Activated T-cell treated with anti-CD3 and anti-CD28 coated beads, Interleukin-2, amount 50 U/mL, for 72 hours (primary cell): ENCODE results near the gene IFT20. TPM values are rescaled to one million over a fixed set of nuclear protein-coding genes. Genes with fewer than 3 reads are reported as not detected.

Experiments
- ATAC-seq, 2 donors: fragments of 150-1000 bp; cut with Tn5 transposase; replicated peaks in 1 of 2; 2 replicates each; pipeline ENCODE4 v1.10.0; 2021; ENCODE audit warnings: moderate library complexity in 2 of 2, mild to moderate bottlenecking in 1 of 2
- DNase-seq, 2 donors: peaks; one replicate each; pipeline ENCODE4 v3.0.0; 2021 to 2022; ENCODE audit warnings: mixed read lengths in 1 of 2
- H3K27ac Mint-ChIP-seq: one replicate; pipeline ENCODE4 v1.8.0; 2022; ENCODE audit warnings: mild to moderate bottlenecking, moderate library complexity, mixed read lengths
- H3K27me3 Mint-ChIP-seq: one replicate; pipeline ENCODE4 v1.8.0; 2022; ENCODE audit warnings: low read depth, mixed read lengths
- H3K36me3 Mint-ChIP-seq, 2 donors: one replicate each; pipeline ENCODE4 v1.8.0; 2022; ENCODE audit warnings: mixed read lengths in 2 of 2, mild to moderate bottlenecking in 1 of 2; ENCODE audit not compliant: insufficient read depth in 2 of 2
- H3K4me1 Mint-ChIP-seq: one replicate; pipeline ENCODE4 v1.8.0; 2022; ENCODE audit warnings: low read depth, mixed read lengths
- H3K4me3 Mint-ChIP-seq, 2 donors: one replicate each; pipeline ENCODE4 v1.8.0; 2022; ENCODE audit warnings: mild to moderate bottlenecking in 2 of 2, mixed read lengths in 2 of 2, moderate library complexity in 2 of 2
- H3K9me3 Mint-ChIP-seq, 2 donors: one replicate each; pipeline ENCODE4 v1.8.0; 2022; ENCODE audit warnings: mixed read lengths in 2 of 2
- total RNA-seq, 2 donors: library from RNA; stranded (reverse); gene quantifications; one replicate each; pipeline ENCODE4 v1.2.3, GENCODE V29; 2022

Gene IFT20
- total RNA-seq, 2 donors from 2014 or later: 31.1 to 31.7 TPM

DNA sequence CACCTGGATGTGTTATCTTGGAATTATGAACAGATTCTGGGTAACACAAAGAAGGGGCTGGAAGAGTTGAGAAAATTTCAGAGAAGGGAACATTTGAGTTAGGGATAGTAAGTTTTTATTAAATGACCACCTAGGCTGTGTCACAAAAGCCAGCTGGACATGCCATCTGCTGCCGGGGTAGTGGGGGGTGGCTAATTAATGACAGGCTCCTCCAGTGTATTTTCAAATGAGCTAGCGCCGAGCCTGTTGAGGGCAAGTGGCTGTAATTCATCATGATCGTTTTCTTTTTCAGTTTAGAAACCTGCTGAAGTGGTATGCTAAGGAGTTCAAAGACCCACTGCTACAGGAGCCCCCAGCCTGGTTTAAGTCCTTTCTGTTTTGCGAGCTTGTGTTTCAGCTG is 10.1 kb downstream of the IFT20 start:
- ATAC-seq: no peak
- Mint-ChIP-seq H3K4me1 (peaks cover 48% of the 10 kb centered on the region), H3K36me3 (peaks cover 0 to 17% of the 10 kb centered on the region in 2 donors), H3K27me3 (no peaks in the 10 kb centered on the region), H3K4me3 (no peak overlapping the region), H3K9me3 (no peaks in the 10 kb centered on the region), H3K27ac (no peak overlapping the region)
- no peak for DNase-seq

GRCh38 chr17:28324781-28325180 is 10.5 kb downstream of the IFT20 start:
- no peak for ATAC-seq
- peaks cover 52% of the 10 kb centered on the region for H3K4me1 Mint-ChIP-seq
- H3K36me3 Mint-ChIP-seq: peaks cover 0 to 21% of the 10 kb centered on the region in 2 donors
- H3K27me3 Mint-ChIP-seq: no peaks in the 10 kb centered on the region
- DNase-seq: no peak
- H3K4me3 Mint-ChIP-seq: no peak overlapping the region
- no peak overlapping the region for H3K27ac Mint-ChIP-seq
- H3K9me3 Mint-ChIP-seq: no peaks in the 10 kb centered on the region

DNA sequence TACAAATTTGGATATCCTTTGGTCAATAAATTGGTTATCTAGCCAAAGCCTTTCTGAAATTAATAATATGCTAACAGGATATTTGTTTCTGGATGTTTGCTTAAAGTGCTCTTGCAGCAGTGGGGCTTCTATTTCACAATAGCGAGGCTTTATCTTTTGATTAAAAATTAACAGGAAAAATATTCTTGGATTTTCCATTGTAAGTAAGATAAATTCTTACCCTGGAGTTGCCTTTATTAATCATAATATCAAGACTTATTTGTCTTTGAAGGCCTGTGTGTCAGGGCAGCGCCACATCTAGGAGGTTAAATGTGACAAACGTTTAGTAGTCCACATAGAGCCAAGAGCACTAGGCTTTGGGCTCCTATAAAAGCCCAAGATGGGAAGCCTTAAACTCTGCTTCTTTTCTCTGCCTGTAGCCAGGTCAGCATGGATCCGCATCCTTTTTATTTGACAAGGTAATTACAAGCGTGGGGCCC is 11.0 kb downstream of the IFT20 start:
- Mint-ChIP-seq H3K4me3 (no peak overlapping the region), H3K4me1 (peaks cover 54% of the 10 kb centered on the region), H3K27me3 (no peaks in the 10 kb centered on the region), H3K27ac (no peak overlapping the region), H3K36me3 (peaks cover 0 to 21% of the 10 kb centered on the region in 2 donors), H3K9me3 (no peaks in the 10 kb centered on the region)
- DNase-seq: no peak
- no peak for ATAC-seq

GRCh38 chr17:28320215-28321061 is 14.8 kb downstream of the IFT20 start:
- peak overlapping the region; percentile 89 to 90 for H3K4me3 Mint-ChIP-seq
- no peak for DNase-seq
- H3K36me3 Mint-ChIP-seq: peaks cover 0 to 5% of the 10 kb centered on the region in 2 donors

GRCh38 chr17:28319598-28319935 is 15.7 kb downstream of the IFT20 start:
- Mint-ChIP-seq H3K27me3 (no peaks in the 10 kb centered on the region), H3K9me3 (no peaks in the 10 kb centered on the region), H3K36me3 (peaks cover 0 to 5% of the 10 kb centered on the region in 2 donors), H3K4me3 (peak overlapping the region; percentile 89 to 90), H3K27ac (peak overlapping the region; percentile 77), H3K4me1 (peaks cover 48% of the 10 kb centered on the region)
- ATAC-seq (no peak), DNase-seq (no peak)

More at GRCh38 chr17:28320215-28321061, 14.8 kb downstream of the IFT20 start:
- peaks cover 48% of the 10 kb centered on the region for H3K4me1 Mint-ChIP-seq
- H3K9me3 Mint-ChIP-seq: no peaks in the 10 kb centered on the region
- H3K27ac Mint-ChIP-seq: peak overlapping the region; percentile 68
- no peaks in the 10 kb centered on the region for H3K27me3 Mint-ChIP-seq
- no peak for ATAC-seq

DNA sequence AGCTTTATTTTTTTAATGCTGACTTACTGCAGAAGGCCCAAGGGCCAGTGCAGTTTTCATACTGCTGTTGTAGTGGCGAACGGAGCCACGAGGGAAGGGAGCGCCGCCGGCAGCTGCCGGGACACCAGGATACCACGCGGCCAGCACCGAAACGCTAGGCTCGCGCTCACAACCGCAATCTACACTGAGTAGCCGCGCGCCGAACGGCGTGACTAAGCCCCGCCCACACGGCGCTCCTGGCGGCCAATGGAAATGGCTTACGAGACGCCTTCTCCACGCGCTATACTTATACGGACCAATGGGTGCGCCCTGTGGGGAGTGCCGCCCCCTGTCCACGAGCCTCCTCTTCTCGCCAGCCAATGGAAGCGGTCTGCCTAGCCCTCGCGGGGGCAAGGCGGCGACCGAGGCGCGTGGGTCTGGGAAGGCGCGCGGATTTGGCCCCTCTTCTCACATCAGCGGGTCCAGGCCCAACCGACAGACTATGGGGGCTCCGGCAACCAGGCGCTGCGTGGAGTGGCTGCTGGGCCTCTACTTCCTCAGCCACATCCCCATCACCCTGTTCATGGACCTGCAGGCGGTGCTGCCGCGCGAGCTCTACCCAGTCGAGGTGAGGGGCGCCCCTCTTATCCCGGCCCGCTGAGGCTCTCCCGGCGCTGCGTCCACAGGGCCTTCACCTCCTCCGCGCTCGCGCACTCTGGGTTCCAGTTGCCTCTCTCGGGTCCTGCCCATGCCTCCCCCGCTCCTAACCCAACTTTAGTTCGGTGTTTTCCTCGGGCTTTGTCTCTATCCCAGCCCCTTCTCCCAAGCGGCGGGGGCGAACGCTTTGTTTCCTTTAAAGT is 16.3 kb downstream of the IFT20 start, which contains the start of gene TMEM97:
TMEM97 (plus strand) TSS at position 442 of the 839 bp plus-strand sequence; CDS start at position 482, 40 bp downstream.
- peak; percentile 96 to 98 for DNase-seq

DNA sequence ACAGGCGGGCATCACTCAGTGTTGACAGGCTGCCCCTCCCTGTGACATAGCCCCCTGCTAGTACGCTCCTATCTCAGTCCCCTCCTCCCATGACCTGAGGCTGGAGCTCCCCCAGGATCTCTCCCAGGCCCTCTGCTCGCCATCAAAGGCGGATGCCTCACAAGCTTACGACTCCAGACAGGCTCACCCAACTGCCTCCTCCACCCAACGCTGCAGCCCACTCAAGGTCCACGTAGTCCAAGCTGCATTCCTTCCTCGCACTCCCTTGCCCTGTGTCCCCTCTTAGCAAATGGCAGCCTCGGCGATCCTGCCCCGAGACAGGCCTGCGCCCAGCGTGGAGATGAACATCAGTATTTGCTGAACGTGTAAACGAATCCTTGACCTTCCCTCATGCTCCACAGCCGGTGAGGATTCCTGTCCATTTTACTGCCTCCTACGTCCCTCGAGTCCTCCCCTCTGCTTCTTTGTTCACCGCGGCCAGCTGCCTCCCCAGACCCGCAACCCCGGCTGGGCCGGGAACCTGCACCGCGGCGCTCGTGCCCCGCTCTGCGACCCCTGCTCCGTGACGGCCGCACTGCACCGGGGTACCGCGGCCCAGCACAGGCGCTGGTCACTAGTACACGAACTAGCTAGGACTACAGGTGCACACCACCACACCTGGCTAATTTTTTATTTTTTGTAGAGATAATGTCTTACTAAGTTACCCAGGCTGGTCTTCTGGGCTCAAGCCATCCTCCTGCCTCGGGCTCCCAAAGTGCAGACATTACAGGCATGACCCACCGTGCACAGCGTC is 17.1 kb downstream of the IFT20 start:
- Mint-ChIP-seq H3K9me3 (no peaks in the 10 kb centered on the region), H3K27ac (peak overlapping the region; percentile 77), H3K36me3 (peaks cover 0 to 5% of the 10 kb centered on the region in 2 donors), H3K4me1 (peaks cover 48% of the 10 kb centered on the region), H3K4me3 (peak overlapping the region; percentile 89 to 90), H3K27me3 (no peaks in the 10 kb centered on the region)
- DNase-seq (peak in 1 of 2 donors; percentile 29), ATAC-seq (peak; percentile 8 to 21)

More for the DNA sequence above, 16.3 kb downstream of the IFT20 start, which contains the start of gene TMEM97:
- Mint-ChIP-seq H3K4me1 (peaks cover 48% of the 10 kb centered on the region), H3K9me3 (no peaks in the 10 kb centered on the region), H3K27ac (peak within 1 kb of the TSS; percentile 77), H3K27me3 (no peaks in the 10 kb centered on the region), H3K36me3 (peaks cover 0 to 5% of the 10 kb centered on the region in 2 donors), H3K4me3 (peak within 1 kb of the TSS; percentile 89 to 90)
- peak; percentile 99 for ATAC-seq

DNA sequence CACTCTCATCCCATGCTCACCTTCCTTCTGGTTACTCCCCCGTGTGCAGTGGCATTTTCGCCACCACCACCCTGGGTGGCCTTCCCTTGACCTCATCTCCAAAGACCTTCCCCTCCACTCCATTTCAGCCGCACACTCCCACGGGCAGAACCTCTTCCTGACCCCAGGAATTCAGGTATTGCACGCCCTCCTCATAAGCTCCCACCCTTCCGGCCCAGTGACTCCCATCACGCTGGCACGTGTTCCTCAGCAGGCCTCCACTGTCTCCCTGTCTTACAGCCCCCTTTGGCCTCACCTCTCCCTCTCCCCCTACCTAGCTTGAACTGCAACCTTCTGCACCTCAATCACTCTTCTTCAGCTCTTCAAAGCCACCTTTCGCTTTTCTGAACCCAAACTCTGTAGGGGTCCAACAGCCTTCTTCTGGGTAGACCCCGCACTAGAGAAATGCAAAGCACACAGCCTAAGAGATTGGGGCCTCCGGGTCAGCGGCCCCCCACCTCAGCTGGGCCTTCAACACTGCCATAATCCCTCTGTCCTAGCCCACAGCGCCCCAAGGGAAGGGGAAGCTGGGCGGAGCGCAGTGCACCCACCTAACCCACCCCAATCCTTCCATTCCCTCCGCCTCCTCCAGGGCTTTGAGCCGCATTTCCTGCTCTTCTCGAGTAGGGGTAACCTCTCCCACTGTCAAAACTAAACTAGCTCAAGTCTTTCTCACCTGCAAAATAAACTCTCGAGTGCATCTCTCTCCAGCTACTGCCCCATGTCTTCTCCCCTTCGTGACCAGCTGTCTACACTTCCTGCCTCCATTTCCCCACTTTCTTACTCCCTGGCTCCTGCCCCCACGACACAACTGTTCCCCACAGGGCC is 17.9 kb downstream of the IFT20 start:
- Mint-ChIP-seq H3K27ac (no peak overlapping the region), H3K36me3 (peaks cover 0 to 5% of the 10 kb centered on the region in 2 donors), H3K27me3 (no peaks in the 10 kb centered on the region), H3K4me3 (peak overlapping the region; percentile 89 to 90), H3K4me1 (peaks cover 45% of the 10 kb centered on the region), H3K9me3 (no peaks in the 10 kb centered on the region)
- DNase-seq (no peak), ATAC-seq (no peak)

GRCh38 chr17:28315846-28316705 is 19.2 kb downstream of the IFT20 start:
- ATAC-seq (no peak), DNase-seq (no peak)
- H3K4me3 Mint-ChIP-seq: peak overlapping the region in 1 of 2 donors; percentile 24
- no peaks in the 10 kb centered on the region for H3K9me3 Mint-ChIP-seq
- H3K36me3 Mint-ChIP-seq: peaks cover 0 to 5% of the 10 kb centered on the region in 2 donors
- peaks cover 34% of the 10 kb centered on the region for H3K4me1 Mint-ChIP-seq
- H3K27ac Mint-ChIP-seq: no peak overlapping the region
- no peaks in the 10 kb centered on the region for H3K27me3 Mint-ChIP-seq

DNA sequence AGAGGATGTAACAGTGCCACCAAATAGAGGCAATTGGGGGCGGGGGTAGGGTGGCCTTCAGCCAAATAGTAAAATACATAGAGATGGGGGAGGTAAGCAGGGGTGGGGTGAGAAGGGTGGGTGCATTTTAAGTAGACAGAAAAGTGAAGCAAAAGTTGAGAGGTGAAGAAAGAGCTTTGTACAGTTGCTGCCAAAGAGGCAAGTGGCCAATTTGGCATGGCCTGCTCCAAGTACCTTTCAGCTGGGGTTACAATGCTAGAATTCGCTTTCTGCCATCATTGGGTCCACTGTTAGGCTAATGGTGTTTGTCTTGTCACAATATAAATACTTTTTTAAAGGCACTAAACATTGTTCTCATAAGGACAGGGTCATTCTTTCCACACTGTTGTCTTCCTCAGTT is 21.4 kb downstream of the IFT20 start:
- H3K27me3 Mint-ChIP-seq: no peaks in the 10 kb centered on the region
- no peak overlapping the region for H3K27ac Mint-ChIP-seq
- no peak overlapping the region for H3K4me3 Mint-ChIP-seq
- H3K4me1 Mint-ChIP-seq: peaks cover 20% of the 10 kb centered on the region
- H3K36me3 Mint-ChIP-seq: no peaks in the 10 kb centered on the region
- H3K9me3 Mint-ChIP-seq: no peaks in the 10 kb centered on the region
- DNase-seq (no peak), ATAC-seq (no peak)

GRCh38 chr17:28306954-28307401 is 28.3 kb downstream of the IFT20 start:
- H3K9me3 Mint-ChIP-seq: no peaks in the 10 kb centered on the region
- H3K4me1 Mint-ChIP-seq: no peaks in the 10 kb centered on the region
- DNase-seq (no peak), ATAC-seq (no peak)
- H3K36me3 Mint-ChIP-seq: no peaks in the 10 kb centered on the region
- no peak overlapping the region for H3K27ac Mint-ChIP-seq
- H3K4me3 Mint-ChIP-seq: no peak overlapping the region
- peaks cover 40% of the 10 kb centered on the region for H3K27me3 Mint-ChIP-seq
